Left ventricle myocardium inferior (tissue), 1 donor: Measurements from ENCODE around the gene TOMM70. TPM values are rescaled to one million over a fixed set of nuclear protein-coding genes. Genes with fewer than 3 reads are reported as not detected.
"Not testable (repeated sequence)": the region's sequence is repeated elsewhere in the genome, so short reads cannot be mapped to it uniquely, and the experiment has no call there.

ENCODE experiments used
- DNase-seq: peaks from one replicate; pipeline ENCODE4 v3.0.0-alpha.2; 2020
- H3K27ac ChIP-seq: fragments of 200-600 bp; replicated peaks from 2 replicates; pipeline ENCODE4 v1.8.0; 2021
- H3K27me3 ChIP-seq: fragments of 200-600 bp; 2 replicates; pipeline ENCODE4 v1.8.0; 2021; ENCODE audit warnings: low read depth
- H3K36me3 ChIP-seq: fragments of 200-600 bp; 2 replicates; pipeline ENCODE4 v1.8.0; 2021
- H3K4me1 ChIP-seq: fragments of 200-600 bp; 2 replicates; pipeline ENCODE4 v1.8.0; 2021
- H3K4me3 ChIP-seq: fragments of 200-600 bp; 2 replicates; pipeline ENCODE4 v1.8.0; 2021; ENCODE audit warnings: mild to moderate bottlenecking, moderate library complexity
- H3K9me3 ChIP-seq: fragments of 200-600 bp; replicated peaks from 2 replicates; pipeline ENCODE4 v1.8.0; 2021
- intact Hi-C: fragments of 100-400 bp; cut with micrococcal nuclease; formaldehyde crosslinking; loops from one replicate; pipeline ENCODE4 v1.11.0; 2022
- total RNA-seq: library from RNA; stranded (reverse); fragmentation: NEBNext Ultra II Directional; extraction: Animal tissue kit (Norgen Biotek cat#: 25700); gene quantifications from one replicate; pipeline ENCODE4 v1.2.1, GENCODE V29; 2021
- TF ChIP-seq, protein P1 (sequence below): fragments of 200-600 bp; IDR thresholded peaks from 2 replicates; pipeline ENCODE4 v1.8.0; 2021; ENCODE audit warnings: antibody characterized with exemption, mild to moderate bottlenecking, borderline replicate concordance
- donor health status: DM: no; HTN: yes; CAD: no; lungs with severe emphysema.

TOMM70 gene
- total RNA-seq, 1 donor from 2014 or later: 65.4 TPM

DNA sequence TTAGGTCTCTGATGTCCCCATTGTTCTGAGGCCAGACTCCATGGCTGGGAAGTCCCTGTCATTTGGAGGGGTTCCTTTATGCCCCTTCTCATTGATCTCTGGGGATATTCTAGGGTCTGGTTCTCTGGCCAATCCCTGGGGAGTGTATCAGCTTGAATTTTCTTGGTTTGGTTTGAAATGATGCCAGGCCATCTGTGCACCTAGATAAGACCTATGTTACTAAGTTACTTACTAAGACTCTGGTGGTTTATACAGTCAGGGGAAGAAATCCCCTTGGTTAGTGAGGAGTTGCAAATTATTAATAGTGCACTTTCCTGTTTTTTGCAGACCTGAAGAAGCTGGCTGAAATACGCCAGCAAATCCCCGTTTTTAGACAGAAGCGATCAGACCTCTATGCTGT lies 46.0 kb downstream of the TOMM70 start:
- no peak overlapping the region for H3K4me3 ChIP-seq
- H3K27me3 ChIP-seq: no peaks in the 10 kb centered on the region
- intact Hi-C loops: no loop called here
- peaks cover 9% of the 10 kb centered on the region for H3K4me1 ChIP-seq
- TF ChIP-seq, protein P1, sequence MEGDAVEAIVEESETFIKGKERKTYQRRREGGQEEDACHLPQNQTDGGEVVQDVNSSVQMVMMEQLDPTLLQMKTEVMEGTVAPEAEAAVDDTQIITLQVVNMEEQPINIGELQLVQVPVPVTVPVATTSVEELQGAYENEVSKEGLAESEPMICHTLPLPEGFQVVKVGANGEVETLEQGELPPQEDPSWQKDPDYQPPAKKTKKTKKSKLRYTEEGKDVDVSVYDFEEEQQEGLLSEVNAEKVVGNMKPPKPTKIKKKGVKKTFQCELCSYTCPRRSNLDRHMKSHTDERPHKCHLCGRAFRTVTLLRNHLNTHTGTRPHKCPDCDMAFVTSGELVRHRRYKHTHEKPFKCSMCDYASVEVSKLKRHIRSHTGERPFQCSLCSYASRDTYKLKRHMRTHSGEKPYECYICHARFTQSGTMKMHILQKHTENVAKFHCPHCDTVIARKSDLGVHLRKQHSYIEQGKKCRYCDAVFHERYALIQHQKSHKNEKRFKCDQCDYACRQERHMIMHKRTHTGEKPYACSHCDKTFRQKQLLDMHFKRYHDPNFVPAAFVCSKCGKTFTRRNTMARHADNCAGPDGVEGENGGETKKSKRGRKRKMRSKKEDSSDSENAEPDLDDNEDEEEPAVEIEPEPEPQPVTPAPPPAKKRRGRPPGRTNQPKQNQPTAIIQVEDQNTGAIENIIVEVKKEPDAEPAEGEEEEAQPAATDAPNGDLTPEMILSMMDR: no peak
- DNase-seq: no peak
- H3K36me3 ChIP-seq: peaks cover 62% of the 10 kb centered on the region
- H3K9me3 ChIP-seq: no peaks in the 10 kb centered on the region
- no peak overlapping the region for H3K27ac ChIP-seq

DNA sequence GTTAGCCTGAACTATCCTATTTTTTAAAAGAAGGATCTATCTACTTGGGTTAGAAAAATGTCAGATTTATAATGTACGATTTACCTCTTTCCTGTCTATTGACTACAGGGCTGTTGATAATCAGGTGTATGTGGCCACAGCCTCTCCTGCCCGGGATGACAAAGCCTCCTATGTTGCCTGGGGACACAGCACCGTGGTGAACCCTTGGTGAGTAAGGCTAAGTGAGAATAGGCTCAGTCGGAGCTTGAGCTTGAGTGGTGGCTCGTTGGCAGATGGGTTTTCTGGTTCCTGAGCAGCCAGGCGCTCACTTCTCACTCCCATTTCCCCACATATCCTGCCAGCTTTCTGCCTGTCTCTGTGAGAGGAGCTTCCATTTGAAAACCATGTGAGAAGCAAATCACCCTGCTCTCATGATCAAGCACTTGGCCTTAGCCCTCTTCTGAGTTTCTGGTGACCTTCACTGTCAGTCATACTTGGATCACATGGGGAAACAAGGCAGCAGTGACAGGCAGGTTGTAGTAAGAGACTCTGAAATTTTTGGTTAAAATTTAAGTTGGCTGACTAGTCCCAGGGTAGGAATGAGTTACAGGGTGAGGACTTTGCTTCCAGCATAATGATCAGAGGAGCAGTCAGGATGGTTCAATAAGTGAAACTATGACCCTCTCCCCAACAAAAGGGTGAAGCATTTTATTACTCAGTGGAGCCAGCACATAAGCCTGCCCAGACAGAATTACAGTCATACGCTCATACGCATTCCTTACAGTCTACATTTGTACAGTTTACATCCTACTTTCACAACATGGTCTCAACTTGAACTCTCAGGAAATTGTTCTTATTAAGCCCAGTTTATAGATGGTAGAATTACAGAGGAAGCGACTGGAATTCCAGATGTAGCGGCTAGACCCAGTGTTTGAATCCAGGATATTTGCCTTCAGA lies 48.3 kb downstream of the TOMM70 start:
- no peaks in the 10 kb centered on the region for H3K27me3 ChIP-seq
- TF ChIP-seq, protein P1: no peak
- no peaks in the 10 kb centered on the region for H3K9me3 ChIP-seq
- intact Hi-C loops: no loop called here
- no peak for DNase-seq
- H3K4me3 ChIP-seq: no peak overlapping the region
- H3K27ac ChIP-seq: peak overlapping the region; percentile 44
- H3K36me3 ChIP-seq: peaks cover 85% of the 10 kb centered on the region
- H3K4me1 ChIP-seq: peaks cover 9% of the 10 kb centered on the region

GRCh38 chr3:100351770-100352169 lies 49.1 kb downstream of the TOMM70 start:
- DNase-seq, H3K4me3 ChIP-seq, intact Hi-C loops, H3K9me3 ChIP-seq, H3K27ac ChIP-seq, H3K27me3 ChIP-seq, H3K4me1 ChIP-seq: not testable (repeated sequence)
- H3K36me3 ChIP-seq: peaks cover 85% of the 10 kb centered on the region

- intact Hi-C loops: no loop called here
- Histone ChIP-seq H3K27me3 (no peaks in the 10 kb centered on the region), H3K4me1 (peaks cover 17% of the 10 kb centered on the region), H3K9me3 (no peaks in the 10 kb centered on the region), H3K4me3 (no peak overlapping the region), H3K36me3 (peaks cover 74% of the 10 kb centered on the region), H3K27ac (no peak overlapping the region)
- TF ChIP-seq, protein P1: no peak
- no peak for DNase-seq
These were observed 52.2 kb downstream of the TOMM70 start for GRCh38 chr3:100348727-100349126.

DNA sequence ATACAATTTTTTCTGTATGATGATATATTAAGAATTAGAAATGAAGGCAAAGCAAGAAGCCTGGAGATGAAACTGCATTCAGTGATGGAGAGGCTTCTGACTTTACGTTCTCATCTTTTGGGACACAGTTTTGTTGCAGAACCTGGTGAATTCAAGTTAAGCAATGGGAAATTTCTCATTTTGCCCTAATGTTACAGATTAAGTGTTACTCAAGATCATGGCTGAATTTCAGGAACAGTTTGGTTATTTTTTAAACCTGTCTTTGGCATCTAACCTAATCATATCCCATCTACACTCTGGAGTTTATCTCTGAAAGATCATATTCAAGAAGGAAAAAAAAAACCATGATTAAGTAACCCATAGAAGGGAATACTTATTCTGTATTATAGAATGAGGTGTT lies 60.4 kb downstream of the TOMM70 start:
- Histone ChIP-seq H3K27ac (no peak overlapping the region), H3K27me3 (no peaks in the 10 kb centered on the region), H3K4me1 (peaks cover 16% of the 10 kb centered on the region), H3K4me3 (no peak overlapping the region), H3K36me3 (peaks cover 48% of the 10 kb centered on the region), H3K9me3 (peaks cover 6% of the 10 kb centered on the region)
- intact Hi-C loops: no loop called here
- TF ChIP-seq, protein P1: no peak
- DNase-seq: no peak

DNA sequence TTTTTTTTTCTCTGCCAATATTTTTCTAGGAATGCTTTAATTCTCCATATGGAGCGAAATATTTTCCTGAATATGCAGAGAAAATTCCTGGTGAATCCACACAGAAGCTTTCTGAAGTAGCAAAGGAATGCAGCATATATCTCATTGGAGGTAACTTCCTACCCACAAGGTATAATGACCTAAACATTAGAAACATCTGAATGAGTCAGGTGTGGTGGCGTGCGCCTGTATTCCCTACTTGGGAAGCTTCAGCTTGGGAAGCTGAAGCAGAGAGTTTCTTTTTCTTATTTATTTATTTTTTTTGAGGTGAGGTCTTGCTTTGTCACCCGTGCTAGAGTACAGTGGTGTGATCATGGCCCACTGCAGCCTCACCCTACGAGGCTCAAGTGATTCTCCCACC lies 61.1 kb downstream of the TOMM70 start:
- peaks cover 6% of the 10 kb centered on the region for H3K9me3 ChIP-seq
- intact Hi-C loops: no loop called here

More for the DNA sequence above, 61.1 kb downstream of the TOMM70 start:
- Histone ChIP-seq H3K36me3 (peaks cover 41% of the 10 kb centered on the region), H3K27me3 (no peaks in the 10 kb centered on the region), H3K27ac (no peak overlapping the region), H3K4me1 (peaks cover 23% of the 10 kb centered on the region), H3K4me3 (no peak overlapping the region)
- TF ChIP-seq, protein P1: no peak
- no peak for DNase-seq
